Hypothalamus (tissue), 51 donors: ENCODE measurements around the gene CACNA2D1.
A peak's percentile ranks its signal among the peaks of the same experiment; 100 is the strongest.
"Not testable (repeated sequence)": the region's sequence is repeated elsewhere in the genome, so short reads cannot be mapped to it uniquely, and the experiment has no call there.

Source experiments
- DNase-seq, 51 donors: peaks; one replicate each; lab custom pipeline; 2025; lab: John Stamatoyannopoulos, UW

The CACNA2D1 gene

DNA sequence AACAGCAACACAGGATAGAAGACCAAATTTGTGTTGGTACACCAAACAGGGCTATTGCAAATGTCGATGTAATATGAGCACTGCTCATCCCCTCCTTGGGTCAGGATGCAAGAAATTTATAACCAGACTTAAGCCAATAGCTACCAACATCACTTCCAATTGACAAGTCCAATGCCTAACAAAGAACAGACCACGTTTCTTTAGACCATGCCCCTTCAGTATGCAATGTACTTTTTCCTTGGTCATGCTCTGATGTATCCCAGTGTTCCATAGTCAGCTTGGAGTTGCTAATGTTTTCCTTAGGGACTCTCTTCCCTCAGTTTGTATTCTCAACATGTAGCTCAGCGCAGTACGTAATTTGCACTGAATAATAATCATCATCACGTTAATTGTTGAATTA, 7.8 kb downstream of the CACNA2D1 start:
- no peak for DNase-seq

DNA sequence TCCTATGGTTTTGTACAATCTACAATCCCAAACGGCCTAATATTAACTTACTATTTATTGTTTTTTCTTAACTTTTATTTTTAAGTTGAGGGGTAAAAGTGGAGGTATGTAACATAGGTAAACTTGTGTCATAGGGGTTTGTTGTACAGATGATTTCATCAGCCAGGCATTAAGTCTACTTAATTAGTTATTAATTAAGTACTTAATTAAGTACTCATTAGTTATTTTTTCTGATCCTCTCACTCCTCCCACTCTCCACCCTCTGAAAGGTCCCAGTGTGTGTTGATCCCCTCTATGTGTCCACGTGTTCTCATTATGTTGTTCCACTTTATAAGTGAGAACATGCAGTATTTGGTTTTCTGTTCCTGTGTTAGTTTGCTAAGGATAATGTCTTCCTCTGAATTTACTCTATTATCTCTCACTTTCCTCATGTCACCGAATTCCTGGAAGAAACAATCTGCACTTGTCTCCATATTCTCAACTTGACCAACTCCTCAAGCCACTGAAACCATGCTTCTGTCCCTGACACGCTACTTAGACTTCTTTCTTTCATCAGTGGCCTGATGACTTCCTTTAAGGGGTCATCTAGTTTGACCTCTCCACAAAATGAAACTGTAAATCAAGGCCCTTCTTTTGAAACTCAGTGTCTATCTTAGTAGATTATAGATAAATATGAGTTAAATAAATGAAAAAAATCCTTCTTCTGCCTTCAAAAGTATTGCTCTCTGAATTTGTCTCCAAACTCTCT, 9.1 kb downstream of the CACNA2D1 start:
- no peak for DNase-seq

GRCh38 chr7:82433507-82433906, 10.1 kb downstream of the CACNA2D1 start:
- no peak for DNase-seq

DNA sequence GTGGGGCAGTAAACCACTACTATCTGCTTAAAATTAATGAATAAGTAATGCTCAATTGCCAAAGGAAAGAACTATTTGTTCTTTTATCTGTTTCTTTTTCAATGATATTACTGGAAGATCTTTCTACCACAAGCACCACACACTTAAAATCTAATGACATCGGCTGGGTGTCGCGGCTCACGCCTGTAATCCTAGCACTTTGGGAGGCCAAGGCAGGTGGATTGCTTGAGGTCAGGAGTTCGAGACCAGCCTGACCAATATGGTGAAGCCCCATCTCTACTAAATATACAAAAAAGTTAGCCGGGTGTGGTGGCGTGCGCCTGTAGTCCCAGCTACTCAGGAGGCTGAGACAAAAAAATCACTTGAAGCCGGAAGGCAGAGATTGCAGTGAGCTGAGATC, 10.8 kb downstream of the CACNA2D1 start:
- not testable (repeated sequence) for DNase-seq

DNA sequence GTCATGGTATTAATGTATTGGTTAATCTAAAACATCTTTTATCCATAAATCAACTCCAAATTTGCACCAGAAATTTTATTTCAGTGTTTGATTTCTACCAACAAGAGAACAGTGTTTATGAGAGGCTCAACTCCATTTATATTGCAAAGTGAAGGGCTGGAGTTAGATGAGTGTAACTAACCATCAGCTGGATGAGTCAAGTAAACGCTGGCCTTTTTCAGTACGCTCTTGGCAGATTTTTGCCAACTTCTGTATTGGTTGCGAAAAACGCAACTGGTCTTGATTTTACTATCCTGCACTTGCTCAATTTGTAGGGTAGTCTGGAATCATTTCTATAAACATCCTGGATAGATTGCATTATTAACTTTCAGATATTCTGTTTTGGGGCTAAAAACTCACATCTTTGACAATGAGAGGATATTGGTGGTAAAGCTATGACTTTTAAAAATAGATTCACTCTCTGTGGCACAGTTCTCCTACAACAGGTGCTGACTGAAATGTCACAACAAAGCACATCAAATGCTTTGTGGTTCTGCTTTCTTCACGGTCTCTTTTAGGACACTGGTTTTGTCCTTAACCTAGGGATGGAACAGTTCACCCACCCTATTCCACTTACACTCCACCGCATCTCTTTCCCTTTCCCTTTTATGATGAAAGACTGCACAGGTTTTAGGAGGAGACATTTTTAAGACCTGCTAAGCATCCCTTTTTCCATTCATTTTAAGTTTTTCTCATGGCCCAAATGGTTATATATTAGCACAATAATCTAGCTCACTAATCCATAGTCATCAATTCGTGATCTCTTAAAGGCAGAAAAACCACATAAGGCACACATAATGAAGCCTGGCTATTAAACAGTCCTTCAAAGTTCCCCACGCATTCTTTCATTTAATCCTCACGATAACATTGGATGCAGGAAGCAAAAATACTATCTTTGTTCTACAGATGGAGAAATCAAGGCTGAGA, 12.8 kb downstream of the CACNA2D1 start:
- DNase-seq, result no peak

DNA sequence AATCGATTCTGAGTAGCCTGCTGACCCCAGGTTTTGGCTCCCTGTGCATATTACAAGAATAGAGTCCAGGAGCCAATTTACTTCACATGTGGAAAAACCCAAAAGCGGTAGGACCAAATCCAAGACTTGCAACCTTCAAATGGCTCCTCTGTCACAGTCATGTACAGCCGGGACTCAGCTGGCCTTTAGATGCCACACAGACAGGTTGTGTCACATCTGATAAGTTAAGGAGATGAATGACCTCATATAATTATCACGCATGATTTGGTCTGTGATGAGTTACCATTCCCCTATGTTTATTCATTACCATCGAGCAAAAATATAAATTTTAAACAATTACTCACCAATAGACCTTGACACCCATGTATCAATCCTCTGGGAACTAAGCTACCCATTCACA, 14.2 kb downstream of the CACNA2D1 start:
- DNase-seq, result no peak

DNA sequence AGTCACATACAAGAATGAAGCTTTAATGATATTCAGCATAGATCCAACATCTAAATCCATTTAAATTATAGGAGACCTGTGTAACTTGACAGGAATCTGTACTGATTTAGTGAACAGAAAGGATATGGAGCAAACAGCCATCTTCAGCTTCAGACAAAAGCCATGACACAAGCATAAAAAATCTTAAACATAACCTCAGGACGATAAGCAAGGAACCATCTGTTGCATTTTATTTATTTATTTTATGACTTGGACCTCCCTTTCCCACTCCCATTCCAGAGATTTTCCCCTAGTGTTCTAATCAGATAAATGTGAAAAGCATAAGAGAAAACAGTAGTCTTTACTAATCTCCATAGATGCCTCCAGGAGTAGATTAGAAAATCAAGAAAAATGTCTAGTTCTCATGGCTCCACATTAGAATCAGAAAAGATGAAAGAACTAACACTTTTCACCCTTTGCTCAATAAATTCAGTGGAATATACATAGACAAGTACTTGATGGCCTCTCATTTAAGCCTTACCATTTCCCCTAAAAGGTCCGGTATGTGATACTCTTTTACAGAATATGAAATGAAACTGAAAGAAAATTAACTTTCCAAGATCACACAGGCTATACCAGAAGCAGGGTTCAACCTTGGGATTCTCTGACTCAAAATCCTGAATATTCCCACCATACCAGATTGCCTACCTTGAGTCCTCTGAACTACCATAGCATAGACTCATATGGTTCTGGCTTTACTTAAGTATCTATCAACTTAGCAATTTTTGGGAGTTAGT, 15.2 kb downstream of the CACNA2D1 start:
- no peak for DNase-seq

GRCh38 chr7:82423446-82423845, 20.1 kb downstream of the CACNA2D1 start:
- DNase-seq, result no peak

GRCh38 chr7:82419200-82419599, 24.4 kb downstream of the CACNA2D1 start:
- no peak for DNase-seq

DNA sequence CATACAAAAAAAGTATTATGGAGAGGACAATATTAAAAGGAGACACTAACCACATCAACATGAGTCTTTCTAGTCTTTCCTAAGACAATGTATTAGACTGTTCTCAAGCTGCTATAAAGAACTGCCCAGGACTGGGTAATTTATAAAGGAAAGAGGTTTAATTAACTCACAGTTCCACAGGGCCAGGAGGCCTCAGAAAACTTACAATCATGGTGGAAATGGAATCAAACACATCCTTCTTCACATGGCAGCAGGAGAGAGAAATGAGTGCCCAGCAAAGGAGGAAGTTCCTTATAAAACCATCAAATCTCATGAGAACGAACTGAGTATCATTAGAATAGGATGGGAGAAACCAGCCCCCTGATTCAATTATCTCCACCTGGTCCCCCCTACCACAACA, 25.7 kb downstream of the CACNA2D1 start:
- no peak for DNase-seq

DNA sequence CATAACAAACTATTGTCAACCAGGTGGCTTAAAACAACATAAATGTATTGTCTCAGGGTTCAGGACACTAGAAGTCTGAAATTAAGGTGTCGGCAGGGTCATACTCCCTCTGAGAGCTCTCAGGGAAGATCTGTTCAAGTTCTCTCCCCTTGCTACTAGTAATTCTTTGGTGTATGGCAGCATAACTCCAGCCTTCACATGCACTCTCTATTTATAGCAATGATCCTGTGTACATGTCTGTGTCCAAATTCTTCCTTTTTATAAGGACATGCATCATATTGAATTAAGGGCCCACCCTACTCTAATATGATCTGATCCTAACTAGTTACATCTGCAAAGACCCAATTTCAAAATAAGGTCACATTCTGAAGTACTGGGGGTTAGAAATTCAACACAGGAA, 27.2 kb downstream of the CACNA2D1 start:
- no peak for DNase-seq

GRCh38 chr7:82414389-82414788, 29.2 kb downstream of the CACNA2D1 start:
- DNase-seq, result no peak

DNA sequence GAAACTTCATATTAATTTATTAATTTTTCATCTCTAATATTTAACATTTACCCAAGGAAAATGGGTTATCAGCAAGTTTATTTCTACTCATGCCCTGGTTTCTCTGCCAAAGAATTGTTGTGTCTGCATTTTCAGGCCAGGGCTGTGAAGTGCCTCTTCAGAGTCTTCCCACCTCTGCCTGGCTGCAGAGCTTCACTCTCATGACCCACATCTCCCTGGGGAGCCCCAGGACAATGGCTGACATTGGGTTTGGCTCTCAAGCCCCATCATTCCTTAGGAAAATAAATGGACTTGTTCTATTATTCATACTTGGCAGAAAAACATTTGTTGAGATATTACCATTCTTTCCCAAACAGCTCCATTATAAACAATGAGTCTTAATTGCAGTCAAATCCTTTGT, 30.3 kb downstream of the CACNA2D1 start:
- DNase-seq, result no peak

- DNase-seq, result no peak
These were observed 31.8 kb downstream of the CACNA2D1 start for GRCh38 chr7:82411732-82412131.

- peak in 16 of 51 donors; percentile 1 to 42 (median 11) for DNase-seq
These were observed 33.1 kb downstream of the CACNA2D1 start for GRCh38 chr7:82410461-82410860.

DNA sequence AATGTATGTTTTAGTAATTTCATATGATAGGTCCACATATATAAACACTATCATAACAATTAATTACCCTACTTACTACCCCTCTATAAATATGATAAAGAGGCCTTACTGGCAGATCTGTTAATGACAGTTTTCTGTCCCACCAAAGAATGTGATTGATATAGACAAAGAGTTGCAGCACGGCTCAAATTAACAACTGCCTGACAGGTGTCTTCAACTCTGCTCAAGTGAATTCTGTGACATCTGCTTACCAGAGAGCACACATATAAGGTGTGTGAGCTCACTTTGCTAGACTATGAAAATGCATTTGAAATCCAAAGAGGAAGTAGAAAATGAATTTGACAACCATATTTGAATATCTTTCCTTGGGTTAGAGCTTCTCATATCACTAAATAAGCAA, 36.6 kb downstream of the CACNA2D1 start:
- no peak for DNase-seq

GRCh38 chr7:82405301-82405700, 38.3 kb downstream of the CACNA2D1 start:
- no peak for DNase-seq

GRCh38 chr7:82404652-82405051, 38.9 kb downstream of the CACNA2D1 start:
- DNase-seq, result no peak

DNA sequence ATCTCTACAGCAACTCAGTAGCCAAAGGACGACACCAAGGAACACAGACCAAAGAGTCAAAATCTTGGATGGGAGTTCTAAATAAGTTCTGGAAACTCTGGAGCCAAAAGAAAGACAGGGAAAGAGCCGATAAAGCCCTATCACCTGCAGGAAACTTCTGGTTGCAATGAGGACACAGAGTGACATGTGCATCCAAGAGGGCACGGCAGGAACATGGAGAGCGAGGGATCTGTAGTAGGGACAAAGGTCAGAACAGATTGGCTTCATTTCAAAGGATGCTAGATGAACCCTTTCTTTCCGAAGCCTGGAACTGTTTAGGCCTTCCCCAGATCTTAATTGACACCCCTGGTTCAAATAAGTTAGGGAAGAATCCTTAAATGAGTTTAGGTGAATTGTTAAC, 39.5 kb downstream of the CACNA2D1 start:
- DNase-seq, result no peak

DNA sequence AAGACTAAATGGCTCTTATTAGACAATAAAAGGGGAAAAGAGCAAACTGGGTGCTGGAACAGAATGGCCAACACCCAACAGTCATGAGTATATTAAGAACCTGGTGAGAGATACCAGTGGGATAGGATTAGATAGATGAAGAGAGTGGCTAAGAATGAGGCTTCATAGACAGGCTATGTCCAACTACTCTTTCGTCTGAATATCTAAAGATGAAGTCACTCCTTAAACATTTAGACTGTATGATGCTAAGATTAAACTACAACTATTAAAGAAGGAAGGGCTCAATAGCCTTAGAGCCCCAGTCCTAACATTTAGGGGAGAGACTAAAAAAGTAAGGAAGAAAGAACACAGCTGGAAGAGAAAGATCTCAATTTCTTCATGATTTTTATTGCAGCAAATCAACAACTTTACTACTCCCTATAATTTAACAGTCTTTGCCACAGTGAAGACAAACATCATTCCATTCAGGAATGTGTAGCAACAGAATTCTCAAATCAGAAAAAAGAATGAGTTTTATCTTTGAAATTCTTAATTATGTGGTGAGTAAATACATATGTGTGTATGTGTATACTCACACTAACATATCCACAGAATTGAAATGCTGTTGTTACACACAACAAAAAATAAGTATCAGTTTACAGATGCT, 45.6 kb downstream of the CACNA2D1 start:
- DNase-seq, result no peak

GRCh38 chr7:82396343-82396742, 47.2 kb downstream of the CACNA2D1 start:
- DNase-seq, result no peak
